HG02973 (cell line): Measurements from ENCODE around the gene GZF1.
"Not testable (repeated sequence)": the region's sequence is repeated elsewhere in the genome, so short reads cannot be mapped to it uniquely, and the experiment has no call there.

Source experiments
- ATAC-seq: cut with Tn5 transposase; IDR thresholded peaks from one replicate; pipeline ENCODE4 v1.9.1; 2021; ENCODE audit warnings: moderate library complexity; ENCODE audit not compliant: unreplicated experiment

The GZF1 gene

DNA sequence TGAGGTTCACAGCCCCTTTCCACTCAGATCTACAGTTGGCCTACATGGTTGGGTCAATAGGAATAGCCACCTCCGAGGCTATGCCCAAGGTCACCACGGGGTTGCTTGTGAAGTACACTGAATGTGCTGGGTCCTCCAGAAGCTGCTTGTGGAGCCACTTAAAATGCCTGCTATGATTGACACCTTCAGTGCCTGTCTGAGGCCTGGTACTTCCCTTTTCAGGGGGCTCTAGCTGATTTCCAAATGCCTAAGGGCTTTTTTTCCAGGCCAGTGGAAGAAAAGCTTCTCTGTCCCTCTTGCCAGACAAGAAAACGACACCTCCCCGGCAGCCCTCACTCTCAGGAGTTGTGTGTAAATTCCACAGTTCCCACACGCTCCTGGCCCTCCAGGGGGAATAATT, 17.6 kb upstream of the GZF1 start:
- ATAC-seq, result no peak

DNA sequence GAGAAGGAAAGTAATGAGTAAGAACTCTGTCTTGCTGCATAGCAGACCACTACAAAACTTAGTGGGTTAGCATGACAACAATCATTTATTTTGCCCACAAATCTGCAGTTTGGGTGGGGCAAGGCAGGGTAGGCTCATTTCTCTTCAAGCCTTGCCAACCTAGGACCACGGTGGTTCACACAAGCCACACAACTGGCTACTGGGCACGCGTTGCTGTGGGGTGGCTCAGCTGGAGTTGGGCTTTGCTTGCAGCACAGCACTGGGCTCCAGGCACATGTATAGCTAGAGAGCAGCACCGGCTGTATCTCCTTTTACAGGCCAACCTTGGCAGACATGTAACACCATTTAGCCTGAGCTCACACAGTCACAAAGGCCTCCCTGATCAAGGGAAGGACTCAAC, 16.0 kb upstream of the GZF1 start:
- no peak for ATAC-seq

DNA sequence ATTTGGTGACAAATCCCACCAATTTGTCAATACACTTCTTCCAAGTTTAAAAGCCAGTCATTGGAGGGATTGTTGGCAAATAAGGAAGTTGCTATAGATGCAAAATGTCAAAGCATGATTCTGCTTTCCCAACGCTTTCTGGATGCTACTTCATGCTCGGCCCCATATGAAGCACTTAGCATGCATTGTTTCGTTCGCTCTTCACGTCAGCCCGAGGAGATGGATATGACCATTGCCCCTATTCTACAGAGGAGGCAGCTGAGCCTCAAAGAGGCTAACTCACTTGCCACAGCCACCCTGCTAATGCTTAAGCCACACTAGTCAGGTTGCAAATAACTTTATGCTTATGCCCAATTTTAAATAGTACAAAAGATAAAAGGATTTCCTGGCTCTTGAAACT, 14.2 kb upstream of the GZF1 start:
- no peak for ATAC-seq

DNA sequence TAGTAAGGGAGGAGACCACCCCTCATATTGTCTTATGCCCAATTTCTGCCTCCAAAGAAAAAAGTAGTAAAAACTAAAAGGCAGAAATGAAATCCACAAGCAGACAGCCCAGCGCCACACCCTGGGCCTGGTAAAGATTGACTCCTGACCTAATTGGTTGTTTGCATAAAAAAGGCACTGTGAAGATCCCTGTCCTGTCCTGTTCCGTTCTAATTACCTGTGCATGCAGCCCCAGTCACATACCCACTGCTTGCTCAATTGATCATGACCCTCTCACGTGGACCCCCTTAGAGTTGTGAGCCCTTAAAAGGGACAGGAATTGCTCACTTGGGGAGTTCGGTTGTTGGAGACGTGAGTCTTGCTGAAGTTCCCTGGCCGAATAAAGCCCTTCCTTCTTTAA, 13.5 kb upstream of the GZF1 start:
- not testable (repeated sequence) for ATAC-seq

DNA sequence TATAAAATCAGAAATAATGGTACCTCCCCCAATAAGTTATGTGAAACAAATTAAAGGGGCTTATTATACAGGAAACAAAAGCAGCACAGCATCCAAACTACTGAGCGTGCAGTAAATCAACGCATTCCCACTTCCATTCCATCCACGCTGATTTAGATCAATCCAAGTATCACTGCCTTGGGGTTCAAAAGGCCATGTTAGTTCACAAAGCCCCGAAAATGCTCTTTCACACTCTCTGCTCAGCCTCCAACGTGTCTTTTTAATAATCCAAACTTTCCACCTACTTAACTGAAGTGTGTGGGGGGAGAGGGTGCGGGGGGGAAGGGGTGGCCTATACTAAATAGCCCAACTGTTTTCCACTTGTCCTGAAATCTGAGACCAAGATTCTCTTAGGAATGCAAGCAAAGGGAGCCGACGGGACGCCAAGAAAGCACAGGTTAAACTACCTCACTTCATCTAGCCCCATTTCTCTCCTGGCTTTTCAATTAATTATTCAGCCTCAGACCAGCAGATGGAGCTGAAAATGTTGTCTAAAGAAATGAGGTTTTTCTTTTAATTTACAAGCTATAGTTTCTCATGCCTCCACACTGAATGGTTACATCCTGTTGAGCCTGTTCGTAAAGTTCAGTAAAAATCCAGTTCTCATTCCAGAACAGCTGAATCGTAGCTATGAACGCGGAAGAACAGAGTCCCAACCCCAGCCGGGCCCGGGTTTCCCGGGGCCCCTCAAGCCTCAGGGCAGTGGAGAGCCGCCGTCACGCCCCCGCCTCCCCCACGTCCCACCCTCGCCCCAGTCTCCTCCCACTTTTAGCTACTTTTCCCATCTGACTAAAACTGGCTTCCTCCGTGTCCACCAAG, 12.4 kb upstream of the GZF1 start:
- ATAC-seq, result peak; percentile 40

DNA sequence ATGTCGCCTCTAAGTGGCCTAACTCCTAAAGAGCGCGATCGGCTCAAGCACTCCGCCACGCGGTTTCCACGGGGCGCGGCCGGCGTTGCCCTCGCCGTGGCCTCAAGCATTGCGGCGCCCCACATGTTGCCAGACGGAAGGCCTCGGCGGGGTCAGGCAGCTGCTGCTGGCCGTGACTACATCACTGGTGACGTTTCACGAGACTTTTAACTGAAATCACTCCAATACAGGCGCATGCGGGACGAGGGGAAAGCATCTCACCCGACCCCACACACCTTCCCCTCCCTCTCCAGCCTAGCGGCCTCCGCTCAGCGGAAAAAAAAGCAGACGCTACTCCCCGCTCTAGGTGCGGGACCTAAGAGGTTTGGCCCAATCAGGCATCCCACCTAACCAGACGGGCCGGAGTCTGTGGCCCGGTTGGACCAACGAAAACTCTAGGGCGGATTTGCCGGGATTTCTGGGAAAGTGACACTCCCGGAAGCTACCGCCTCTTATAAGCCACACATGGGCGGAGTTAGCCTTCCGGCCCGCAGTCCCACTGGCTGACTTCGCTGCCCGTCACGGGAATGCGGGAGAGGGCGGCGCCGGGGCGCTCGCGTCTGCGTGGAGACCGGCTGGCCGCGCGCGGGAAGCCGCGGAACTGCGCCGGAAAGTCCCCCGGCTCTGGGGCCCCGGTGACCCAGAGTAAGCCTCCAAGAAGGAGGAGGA, 11.6 kb upstream of the GZF1 start, which contains the start of gene NXT1:
NXT1 (plus strand) TSS at position 596 of the 708 bp plus-strand sequence. CDS start 3,251 bp downstream, outside the sequence.
- ATAC-seq, result peak; percentile 80

DNA sequence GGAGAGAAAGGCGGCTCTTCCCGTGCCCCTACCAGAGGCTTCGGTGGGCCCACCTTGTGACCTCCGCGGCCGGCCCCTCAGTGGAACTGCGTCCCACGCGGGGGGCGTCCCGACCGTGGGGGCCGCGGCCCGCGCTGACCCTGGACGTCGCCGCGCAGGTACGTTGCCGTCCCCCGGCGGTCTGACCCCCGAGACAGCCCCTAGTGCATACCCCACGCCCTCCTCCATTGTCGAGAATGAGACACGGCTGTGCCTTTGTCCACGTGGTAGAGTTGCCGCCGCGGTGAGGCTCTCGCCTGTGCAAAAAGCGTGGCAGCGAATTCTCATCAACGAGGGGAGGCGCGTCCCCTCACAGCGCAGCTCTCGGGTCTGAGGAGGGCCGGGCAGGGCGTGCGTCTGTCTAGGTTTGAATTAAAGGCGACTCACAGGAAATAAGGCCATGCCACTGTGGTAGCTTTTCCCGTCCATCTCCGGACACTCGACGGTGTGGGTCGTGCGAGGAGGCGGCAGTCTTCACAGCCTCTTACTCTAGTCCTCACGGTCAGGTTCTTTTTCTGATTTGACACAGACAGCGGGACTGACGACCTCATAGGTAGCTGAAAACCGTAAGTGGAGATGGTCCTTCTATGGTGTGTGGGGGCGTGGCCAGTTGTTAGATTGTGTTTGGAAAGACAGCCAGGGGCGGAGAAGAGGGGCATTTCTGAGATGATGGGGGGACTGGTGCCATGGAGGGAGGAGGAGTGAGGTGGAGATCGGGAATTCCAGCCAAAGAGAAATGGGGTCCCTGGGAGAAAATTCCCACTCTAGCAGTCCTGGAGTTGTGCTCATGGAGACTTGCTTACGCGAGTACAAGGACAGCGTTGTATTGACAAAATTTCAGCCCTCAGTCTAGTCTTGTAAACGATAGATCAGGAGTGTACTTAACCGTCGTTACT, 10.8 kb upstream of the GZF1 start:
- peak; percentile 27 for ATAC-seq

DNA sequence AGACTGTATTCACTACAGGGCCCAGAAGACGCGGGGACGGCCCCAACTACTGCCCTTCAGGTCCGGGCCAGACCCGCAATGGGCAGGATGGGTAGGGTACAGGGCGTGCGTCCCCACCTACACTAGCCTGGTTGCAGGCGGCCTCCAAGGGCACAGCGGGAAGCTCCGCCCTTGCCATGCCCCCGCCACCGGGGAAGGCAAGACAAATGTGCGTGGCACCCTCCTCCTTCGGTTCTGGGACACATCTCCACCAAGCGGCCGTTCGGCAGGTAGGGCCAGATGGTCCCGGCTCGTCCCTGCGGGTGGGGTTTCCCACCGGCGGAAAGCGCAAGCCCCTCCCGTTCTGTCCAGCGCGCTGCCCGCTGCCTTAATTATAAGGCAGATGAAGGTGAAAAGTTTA, 5.8 kb upstream of the GZF1 start:
- no peak for ATAC-seq

DNA sequence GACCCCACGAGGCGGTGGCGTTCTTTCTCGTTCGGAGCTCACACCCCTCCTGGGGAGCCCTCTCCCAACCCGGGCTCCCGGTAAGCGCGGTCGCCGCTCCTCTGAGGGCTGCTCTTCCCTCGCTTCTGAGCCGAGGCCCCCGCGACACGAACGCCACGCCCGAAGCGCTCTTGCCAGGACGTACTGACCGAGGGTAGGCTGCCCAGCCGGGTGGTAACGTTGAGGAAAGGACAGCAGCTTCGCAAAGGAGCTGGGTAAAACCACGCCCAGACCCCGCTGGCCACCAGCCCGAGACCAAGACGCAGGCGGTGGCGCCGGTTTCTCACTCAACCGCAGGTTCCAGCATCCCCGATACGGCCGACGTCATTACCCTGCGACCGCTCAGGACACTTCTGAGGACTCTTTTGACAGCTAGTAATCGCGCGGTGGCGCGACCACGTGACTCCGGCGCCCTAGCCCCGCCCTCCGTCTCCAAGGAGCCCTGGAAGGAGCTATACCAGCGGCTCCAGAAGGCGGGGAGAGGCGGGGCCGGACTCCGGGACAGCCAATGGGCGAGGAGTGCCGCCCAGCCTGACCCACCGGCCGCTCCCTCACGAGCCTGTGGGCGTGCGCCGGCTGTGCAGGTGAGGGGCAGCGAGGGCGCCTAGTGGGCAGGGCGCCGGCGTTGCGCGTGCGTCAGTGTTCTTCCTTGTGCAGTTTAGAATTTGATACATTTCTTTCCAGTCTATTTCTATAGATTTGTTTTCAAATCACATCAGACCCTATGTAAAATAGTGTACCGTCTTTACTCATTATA, 4.0 kb upstream of the GZF1 start:
- peak; percentile 66 for ATAC-seq

DNA sequence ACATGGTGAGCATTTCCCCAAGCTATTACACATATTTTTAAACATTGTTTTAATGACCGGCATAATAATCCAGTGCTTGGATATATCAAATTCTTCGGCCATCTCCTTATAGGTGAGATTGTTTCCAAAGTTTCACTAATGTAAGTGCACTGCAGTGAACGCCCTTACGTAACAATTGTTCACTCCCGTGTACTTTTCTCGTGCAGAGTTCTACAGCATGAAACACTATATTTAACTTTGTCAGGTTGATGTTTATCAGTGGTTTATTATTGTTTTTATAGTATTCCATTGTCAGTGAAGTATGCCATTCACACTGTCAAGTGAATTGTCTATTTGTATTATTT, 3.4 kb upstream of the GZF1 start:
- ATAC-seq, result no peak

DNA sequence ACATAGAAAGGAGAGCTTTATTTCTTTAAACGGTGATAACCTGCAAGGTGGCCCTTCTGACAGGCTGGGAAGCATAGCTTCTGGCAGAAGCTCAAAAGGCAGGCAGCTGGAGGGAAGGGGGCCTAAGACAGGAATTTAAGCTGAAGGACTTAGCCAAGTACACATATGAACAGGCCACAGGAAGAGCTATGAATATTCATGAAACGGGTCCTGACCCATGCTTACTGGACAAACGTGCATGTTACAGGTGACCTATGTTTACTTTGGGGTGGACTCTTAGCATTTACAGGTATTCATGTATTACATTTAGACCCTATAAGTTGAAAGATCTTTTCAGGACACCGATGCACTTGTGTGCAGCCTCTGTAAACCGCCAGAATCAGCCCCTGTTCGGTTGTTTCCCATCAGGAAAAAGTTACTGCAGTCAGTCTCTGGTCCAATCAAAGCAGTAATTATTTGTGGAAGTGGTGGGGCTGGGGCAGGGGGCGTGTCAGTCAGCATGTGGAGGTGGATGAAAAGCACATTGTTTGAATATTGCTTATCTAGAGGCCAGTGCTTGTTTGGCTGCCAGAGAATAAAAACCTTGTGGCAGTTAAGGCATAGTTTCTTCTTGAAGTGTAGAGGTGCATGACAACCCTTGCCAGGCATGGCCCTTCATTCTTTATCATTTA, 2.9 kb upstream of the GZF1 start:
- ATAC-seq, result no peak

DNA sequence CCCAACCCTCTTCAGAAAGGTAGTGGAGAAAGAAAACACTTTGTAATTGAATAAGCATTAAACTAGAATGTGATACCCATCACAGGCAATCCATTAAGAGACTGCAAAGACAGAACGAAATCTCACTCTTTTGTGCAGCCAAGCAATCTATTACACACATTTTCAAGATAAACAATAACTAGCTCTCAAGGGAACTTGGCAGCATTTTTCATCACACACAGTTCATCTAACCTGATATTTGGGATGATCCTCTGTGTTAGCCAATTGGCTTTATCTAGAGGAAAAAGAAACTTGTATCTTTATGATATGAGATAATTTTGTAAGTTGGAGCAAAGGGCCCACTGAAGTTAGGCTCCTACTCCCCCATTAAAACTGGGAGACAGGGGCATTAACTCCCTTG, 1.5 kb upstream of the GZF1 start:
- ATAC-seq, result no peak

DNA sequence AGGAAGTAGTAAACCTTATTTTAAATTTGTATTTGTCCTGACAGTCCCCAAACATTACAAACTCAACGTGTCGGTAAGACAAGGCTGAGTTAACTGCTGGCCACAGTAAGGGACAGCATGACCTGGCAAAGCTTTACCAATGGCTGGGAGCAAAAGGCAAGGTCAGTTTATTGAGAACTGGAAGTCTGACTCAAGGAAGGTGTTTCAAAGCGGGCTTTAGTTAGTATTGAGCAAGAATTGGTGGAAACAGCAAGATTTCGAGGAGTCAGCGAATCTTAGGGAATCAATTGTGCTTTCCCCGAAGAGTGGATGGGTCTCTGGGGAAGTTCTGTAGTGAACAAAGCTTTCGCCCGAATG, 885 bp upstream of the GZF1 start:
- no peak for ATAC-seq

DNA sequence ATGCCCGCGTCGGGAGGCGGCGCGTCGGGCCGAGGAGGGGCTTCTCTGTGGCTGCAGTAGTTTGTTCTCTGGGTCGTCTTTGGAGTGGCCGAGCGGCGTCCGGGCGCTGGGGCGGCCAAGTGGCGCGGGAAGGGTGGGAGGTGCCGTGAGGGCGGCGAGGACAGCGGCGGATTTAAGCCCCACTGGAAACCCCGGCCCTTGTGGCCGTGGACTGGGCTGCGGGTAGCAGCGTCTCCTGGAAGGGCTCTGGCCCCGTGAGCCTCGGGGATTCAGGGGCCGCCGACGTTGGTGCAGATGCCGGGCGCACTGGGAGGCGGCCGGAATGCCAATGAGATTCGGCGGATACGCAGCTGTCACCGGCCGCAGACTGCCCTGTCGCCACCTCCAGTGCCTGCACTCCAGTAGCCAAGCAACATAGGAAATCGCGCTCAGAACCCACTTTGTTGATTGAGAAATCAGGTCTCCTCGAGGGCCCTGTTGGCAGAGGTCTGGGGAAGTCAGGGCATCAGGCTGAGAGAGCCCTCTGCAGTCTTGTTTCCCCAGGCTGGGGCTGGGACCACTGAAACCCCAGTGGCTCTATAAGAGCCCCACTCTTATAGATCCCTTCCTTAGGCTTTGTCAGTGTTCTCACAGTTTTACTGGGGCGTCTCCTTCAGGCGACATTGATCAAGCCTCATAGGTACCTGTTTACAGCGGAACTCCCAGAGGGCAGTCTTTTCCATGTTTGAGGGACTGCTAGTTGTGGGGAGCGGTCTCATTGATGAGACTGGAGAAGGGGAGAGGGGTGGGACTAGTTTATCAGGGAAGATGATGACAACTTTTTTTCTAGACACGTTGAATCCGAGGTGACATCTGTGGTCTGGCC, 642 bp downstream of the GZF1 start:
- no peak for ATAC-seq

DNA sequence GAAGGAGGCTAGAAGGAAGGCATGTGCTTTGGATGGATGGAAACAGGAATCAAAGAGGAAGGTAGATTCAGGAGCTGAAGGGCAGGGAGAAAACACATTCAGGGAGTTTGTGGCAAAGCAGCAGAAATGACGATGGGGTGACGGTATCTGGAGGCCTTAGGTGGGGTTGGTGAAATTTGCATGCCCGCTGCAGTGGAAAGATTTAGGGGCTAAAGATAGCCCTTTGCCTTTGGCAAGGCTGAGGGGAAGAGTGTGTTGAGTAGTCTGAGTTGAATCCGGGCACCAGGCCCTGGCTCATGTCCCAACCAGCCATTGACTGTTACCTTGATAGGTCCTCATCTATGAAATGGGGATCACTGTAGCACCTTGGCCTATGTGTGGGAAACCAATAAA, 1.3 kb downstream of the GZF1 start:
- ATAC-seq, result no peak

DNA sequence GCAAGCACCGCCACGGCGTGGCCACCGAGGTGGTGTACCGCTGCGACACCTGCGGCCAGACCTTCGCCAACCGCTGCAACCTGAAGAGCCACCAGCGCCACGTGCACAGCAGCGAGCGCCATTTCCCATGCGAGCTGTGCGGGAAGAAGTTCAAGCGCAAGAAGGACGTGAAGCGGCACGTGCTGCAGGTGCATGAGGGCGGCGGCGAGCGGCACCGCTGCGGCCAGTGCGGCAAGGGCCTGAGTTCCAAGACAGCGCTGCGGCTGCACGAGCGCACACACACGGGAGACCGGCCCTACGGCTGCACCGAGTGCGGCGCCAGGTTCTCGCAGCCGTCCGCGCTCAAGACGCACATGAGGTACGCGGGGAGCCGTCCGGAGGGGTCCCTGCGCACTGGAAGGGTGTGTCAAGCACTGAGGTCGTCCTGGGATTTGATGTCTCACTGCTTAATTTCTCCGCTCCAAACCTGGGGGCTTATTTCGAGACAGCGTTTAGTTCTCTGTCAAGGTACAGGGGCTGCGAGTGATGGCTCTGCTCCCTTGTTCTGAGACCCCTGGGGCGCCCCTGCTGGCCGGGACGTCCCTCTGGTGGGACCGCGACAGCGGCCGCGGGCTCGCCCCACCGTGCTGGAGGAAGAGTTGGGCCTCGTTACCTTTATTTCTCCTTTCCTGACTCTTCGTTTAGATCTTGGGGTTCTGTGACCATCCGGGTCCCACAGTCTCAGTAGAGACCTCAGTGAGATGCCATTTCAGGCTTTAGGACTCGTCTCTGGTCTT, 3.6 kb downstream of the GZF1 start:
- no peak for ATAC-seq

DNA sequence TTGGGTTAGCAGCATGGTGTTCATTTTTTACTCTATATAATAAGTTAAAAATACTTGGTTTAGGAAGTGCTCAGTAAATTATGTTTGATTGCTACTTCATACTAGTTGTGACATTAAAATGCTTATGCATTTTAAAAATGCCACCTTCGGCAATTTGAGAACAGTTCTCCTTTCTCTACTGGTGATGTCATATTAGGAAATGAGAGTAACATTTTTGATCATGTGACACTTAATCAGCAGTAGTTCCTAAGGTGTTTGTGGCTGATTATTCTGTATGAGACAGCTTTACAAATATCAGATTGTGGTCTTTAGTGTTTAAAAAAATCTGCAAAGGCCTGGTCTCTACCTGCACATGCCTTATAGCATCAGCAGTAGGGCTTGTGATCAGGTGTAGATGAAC, 4.4 kb downstream of the GZF1 start:
- no peak for ATAC-seq

DNA sequence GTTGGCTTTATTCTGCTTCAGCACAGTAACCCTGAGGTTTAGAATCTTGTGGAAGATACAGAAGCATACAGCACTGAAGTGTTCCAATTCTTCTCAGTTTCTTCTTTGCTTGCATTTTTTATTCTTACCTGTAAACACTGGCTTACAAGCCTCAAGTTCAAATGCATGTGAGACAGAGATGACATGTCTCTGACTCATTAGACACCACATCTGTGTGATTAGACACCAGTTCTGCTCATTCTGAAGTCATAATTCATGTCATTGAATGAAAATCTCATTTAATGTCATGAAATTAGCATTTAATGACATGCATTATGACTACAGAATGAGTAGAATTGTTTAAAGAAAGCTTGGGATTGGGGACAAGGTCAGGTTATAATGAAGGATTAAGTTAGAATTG, 5.8 kb downstream of the GZF1 start:
- ATAC-seq, result no peak
